Omental fat pad (tissue), 4 donors: ENCODE measurements around the gene KRT86. TPM values are rescaled to one million over a fixed set of nuclear protein-coding genes. Genes with fewer than 3 reads are reported as not detected.
"Not testable (repeated sequence)": the region's sequence is repeated elsewhere in the genome, so short reads cannot be mapped to it uniquely, and the experiment has no call there.

Experiments
- ATAC-seq: fragments of 150-250 bp; one replicate; pipeline ENCODE4 v1.9.1; 2016; ENCODE audit warnings: mild to moderate bottlenecking, moderate library complexity; ENCODE audit not compliant: low FRiP score
- DNase-seq: peaks from one replicate; pipeline ENCODE4 v3.0.0-alpha.2; 2019; ENCODE audit warnings: low spot score
- CTCF ChIP-seq, 3 donors: fragments of 450-650 bp; IDR thresholded peaks; one replicate each; pipeline ENCODE4 v1.5.1; 2016 to 2017; ENCODE audit warnings: antibody characterized with exemption in 3 of 3, mild to moderate bottlenecking in 3 of 3, moderate library complexity in 2 of 3
- total RNA-seq, 4 donors: library from RNA; depleted of rRNA; stranded (reverse); fragments of >200 nt; gene quantifications; one replicate each; pipeline ENCODE4 v1.1.0, GENCODE V29; 2016

Gene KRT86
- total RNA-seq, 4 donors from 2014 or later, result 0.37 TPM; not detected in 3

GRCh38 chr12:52293926-52294325 is 19.5 kb downstream of the KRT86 start:
- no peak for TF ChIP-seq CTCF (IDR thresholded peaks at IDR 0.05)
- DNase-seq (no peak), ATAC-seq (no peak)

GRCh38 chr12:52294803-52295202 is 20.4 kb downstream of the KRT86 start:
- no peak for TF ChIP-seq CTCF (IDR thresholded peaks at IDR 0.05)
- DNase-seq (no peak), ATAC-seq (no peak)

- DNase-seq (no peak), ATAC-seq (no peak)
- no peak for TF ChIP-seq CTCF (IDR thresholded peaks at IDR 0.05)
These were observed 21.2 kb downstream of the KRT86 start for GRCh38 chr12:52295663-52296062.

GRCh38 chr12:52296572-52297215 is 22.2 kb downstream of the KRT86 start:
- ATAC-seq, result no peak
- no peak for DNase-seq
- TF ChIP-seq CTCF (IDR thresholded peaks at IDR 0.05), result no peak

GRCh38 chr12:52298677-52299190 is 24.3 kb downstream of the KRT86 start:
- DNase-seq (no peak), ATAC-seq (no peak)
- no peak for TF ChIP-seq CTCF (IDR thresholded peaks at IDR 0.05)

GRCh38 chr12:52300796-52301691 is 26.6 kb downstream of the KRT86 start:
- ATAC-seq (no peak), DNase-seq (no peak)
- no peak for TF ChIP-seq CTCF (IDR thresholded peaks at IDR 0.05)

GRCh38 chr12:52301721-52302120 is 27.3 kb downstream of the KRT86 start:
- not testable (repeated sequence) for DNase-seq, ATAC-seq

GRCh38 chr12:52302242-52302914 is 27.9 kb downstream of the KRT86 start:
- ATAC-seq, result not testable (repeated sequence)

GRCh38 chr12:52304941-52305411 is 30.5 kb downstream of the KRT86 start:
- not testable (repeated sequence) for DNase-seq, ATAC-seq

More at GRCh38 chr12:52302242-52302914, 27.9 kb downstream of the KRT86 start:
- not testable (repeated sequence) for DNase-seq
